ENCODE measurements around the gene TBC1D4. TPM values are rescaled to one million over a fixed set of nuclear protein-coding genes. Genes with fewer than 3 reads are reported as not detected.
"Not testable (repeated sequence)": the region's sequence is repeated elsewhere in the genome, so short reads cannot be mapped to it uniquely, and the experiment has no call there.

The TBC1D4 gene
- total RNA-seq, 2 donors from 2014 or later = 64.9 to 67.1 TPM

GRCh38 chr13:75251188-75251587 lies 230.8 kb downstream of the TBC1D4 start:
- Mint-ChIP-seq H3K36me3 (ENCODE audit: low read depth) (no peaks in the 10 kb centered on the region), H3K4me1 (no peaks in the 10 kb centered on the region), H3K4me3 (no peak overlapping the region), H3K27me3 (peaks cover 36% of the 10 kb centered on the region), H3K27ac (no peak overlapping the region)
- no peaks in the 10 kb centered on the region for H3K9me3 ChIP-seq (ENCODE audit: control insufficient read depth, low read length, poor library complexity, severe bottlenecking)
- no peak for DNase-seq
- ATAC-seq = no peak

- H3K9me3 ChIP-seq (ENCODE audit: control insufficient read depth, low read length, poor library complexity, severe bottlenecking) = no peaks in the 10 kb centered on the region
These were observed 231.3 kb downstream of the TBC1D4 start for GRCh38 chr13:75250526-75251178.

GRCh38 chr13:75245578-75245977 lies 236.4 kb downstream of the TBC1D4 start:
- not testable (repeated sequence) for H3K27me3 Mint-ChIP-seq; H3K4me1 Mint-ChIP-seq; H3K36me3 Mint-ChIP-seq (ENCODE audit: low read depth); H3K27ac Mint-ChIP-seq; DNase-seq; ATAC-seq; H3K4me3 Mint-ChIP-seq; H3K9me3 ChIP-seq (ENCODE audit: control insufficient read depth, low read length, poor library complexity, severe bottlenecking)

More at GRCh38 chr13:75250526-75251178, 231.3 kb downstream of the TBC1D4 start:
- ATAC-seq = no peak
- H3K36me3 Mint-ChIP-seq (ENCODE audit: low read depth) = peaks cover 2% of the 10 kb centered on the region
- no peak overlapping the region for H3K27ac Mint-ChIP-seq
- H3K27me3 Mint-ChIP-seq = peaks cover 36% of the 10 kb centered on the region
- DNase-seq = no peak
- no peak overlapping the region for H3K4me3 Mint-ChIP-seq
- H3K4me1 Mint-ChIP-seq = no peaks in the 10 kb centered on the region

- H3K4me3 Mint-ChIP-seq; H3K27ac Mint-ChIP-seq; H3K27me3 Mint-ChIP-seq; DNase-seq; H3K36me3 Mint-ChIP-seq (ENCODE audit: low read depth); H3K9me3 ChIP-seq (ENCODE audit: control insufficient read depth, low read length, poor library complexity, severe bottlenecking); H3K4me1 Mint-ChIP-seq; ATAC-seq: not testable (repeated sequence)
These were observed 241.7 kb downstream of the TBC1D4 start for GRCh38 chr13:75240240-75240639.

- Mint-ChIP-seq H3K4me3 (no peak overlapping the region), H3K4me1 (no peaks in the 10 kb centered on the region)
- ATAC-seq = no peak
These were observed 245.2 kb downstream of the TBC1D4 start for GRCh38 chr13:75236774-75237173.

More at GRCh38 chr13:75236774-75237173, 245.2 kb downstream of the TBC1D4 start:
- no peaks in the 10 kb centered on the region for H3K9me3 ChIP-seq (ENCODE audit: control insufficient read depth, low read length, poor library complexity, severe bottlenecking)
- Mint-ChIP-seq H3K36me3 (ENCODE audit: low read depth) (no peaks in the 10 kb centered on the region), H3K27me3 (no peaks in the 10 kb centered on the region), H3K27ac (no peak overlapping the region)
- no peak for DNase-seq

Other genes starting within 250 kb of the TBC1D4 start
- 100 to 1,000 TPM; 192 to 215 TPM for gene COMMD6, start 55.7 kb upstream of the TBC1D4 start, total RNA-seq
- gene UCHL3, start 67.6 kb upstream of the TBC1D4 start, total RNA-seq = 10 to 100 TPM; 18.2 to 27.3 TPM
- 10 to 100 TPM; 10.2 to 12.3 TPM for gene LMO7, start 154.2 kb upstream of the TBC1D4 start, total RNA-seq